Fibroblast of the aortic adventitia (primary cell): ENCODE results near the gene TSSK3. TPM values are rescaled to one million over a fixed set of nuclear protein-coding genes. Genes with fewer than 3 reads are reported as not detected.

ENCODE experiments used
- DNase-seq: peaks from one replicate; pipeline ENCODE4 v3.0.0-alpha.2; 2010; ENCODE audit warnings: low read depth
- H3K4me3 ChIP-seq: 2 replicates; pipeline ENCODE4 v1.5.1; 2011; ENCODE audit warnings: low read depth, mild to moderate bottlenecking, control low read depth, low read length, moderate library complexity
- CTCF ChIP-seq: IDR thresholded peaks from 2 replicates; pipeline ENCODE4 v1.5.1; 2011; ENCODE audit warnings: mild to moderate bottlenecking, low read length, control low read depth, inconsistent platforms; ENCODE audit not compliant: insufficient read depth
- total RNA-seq: library from RNA; depleted of rRNA; stranded (reverse); fragments of >200 nt; gene quantifications from 2 replicates; pipeline ENCODE4 v1.2.3, GENCODE V29; 2012; ENCODE audit warnings: low replicate concordance

TSSK3 gene
- total RNA-seq, 1 donor: 2.3 TPM

GRCh38 chr1:32335535-32335789, 26.9 kb upstream of the TSSK3 start:
- no peak for TF ChIP-seq CTCF
- H3K4me3 ChIP-seq: peak overlapping the region; percentile 77
- DNase-seq: no peak

- TF ChIP-seq CTCF: no peak
- DNase-seq: peak; percentile 57
- H3K4me3 ChIP-seq: peak within 1 kb of the TSS; percentile 77
These were observed 26.3 kb upstream of the TSSK3 start, which contains the start of gene MARCKSL1 for GRCh38 chr1:32335790-32336590. Gene MARCKSL1, minus strand, starts transcription at chr1:32336233. Its CDS starts 200 bp downstream, at chr1:32336033.

GRCh38 chr1:32336591-32336932, 25.8 kb upstream of the TSSK3 start:
- H3K4me3 ChIP-seq: no peak overlapping the region
- DNase-seq: no peak
- TF ChIP-seq CTCF: no peak

- peak; percentile 25 for DNase-seq
- no peak overlapping the region for H3K4me3 ChIP-seq
- no peak for TF ChIP-seq CTCF
These were observed 25.2 kb upstream of the TSSK3 start for GRCh38 chr1:32336963-32337675.

- no peak for TF ChIP-seq CTCF
- no peak for DNase-seq
These were observed 24.3 kb upstream of the TSSK3 start for GRCh38 chr1:32337855-32338636.

GRCh38 chr1:32338637-32339145, 23.6 kb upstream of the TSSK3 start:
- no peak for TF ChIP-seq CTCF
- DNase-seq: no peak
- H3K4me3 ChIP-seq: no peak overlapping the region

More at GRCh38 chr1:32337855-32338636, 24.3 kb upstream of the TSSK3 start:
- no peak overlapping the region for H3K4me3 ChIP-seq
